ACC112 (cell line): ENCODE data around the gene SORCS1.

ENCODE experiments used
- H2AFZ ChIP-seq: fragments of 200-600 bp; sonication (generic); one replicate; pipeline ENCODE4 v1.6.0; 2017; ENCODE audit warnings: antibody characterized with exemption, low read length; ENCODE audit not compliant: unreplicated experiment
- H3K27ac ChIP-seq: fragments of 200-600 bp; sonication (generic); 2 replicates; pipeline ENCODE4 v1.5.1; 2014; ENCODE audit warnings: low read depth, mild to moderate bottlenecking, antibody characterized with exemption, low read length, moderate library complexity
- H3K27me3 ChIP-seq: fragments of 200-600 bp; sonication (generic); 2 replicates; pipeline ENCODE4 v1.6.1; 2014; ENCODE audit warnings: mild to moderate bottlenecking, antibody characterized with exemption, low read length, moderate library complexity, mixed read lengths; ENCODE audit not compliant: insufficient read depth
- H3K36me3 ChIP-seq: fragments of 200-600 bp; sonication (generic); 2 replicates; pipeline ENCODE4 v1.6.1; 2016; ENCODE audit warnings: mild to moderate bottlenecking, antibody characterized with exemption, low read length, moderate library complexity, mixed read lengths; ENCODE audit not compliant: insufficient read depth
- H3K4me1 ChIP-seq: fragments of 200-600 bp; sonication (generic); one replicate; pipeline ENCODE4 v1.6.1; 2016; ENCODE audit warnings: low read length, mixed read lengths; ENCODE audit not compliant: insufficient read depth, unreplicated experiment, control insufficient read depth
- H3K4me3 ChIP-seq: fragments of 200-600 bp; sonication (generic); 2 replicates; pipeline ENCODE4 v1.5.1; 2014; ENCODE audit warnings: mild to moderate bottlenecking, low read depth, low read length
- H3K79me2 ChIP-seq: fragments of 200-600 bp; sonication (generic); one replicate; pipeline ENCODE4 v1.6.0; 2016; ENCODE audit warnings: low read length; ENCODE audit not compliant: control insufficient read depth, unreplicated experiment, insufficient read depth

The SORCS1 gene

DNA sequence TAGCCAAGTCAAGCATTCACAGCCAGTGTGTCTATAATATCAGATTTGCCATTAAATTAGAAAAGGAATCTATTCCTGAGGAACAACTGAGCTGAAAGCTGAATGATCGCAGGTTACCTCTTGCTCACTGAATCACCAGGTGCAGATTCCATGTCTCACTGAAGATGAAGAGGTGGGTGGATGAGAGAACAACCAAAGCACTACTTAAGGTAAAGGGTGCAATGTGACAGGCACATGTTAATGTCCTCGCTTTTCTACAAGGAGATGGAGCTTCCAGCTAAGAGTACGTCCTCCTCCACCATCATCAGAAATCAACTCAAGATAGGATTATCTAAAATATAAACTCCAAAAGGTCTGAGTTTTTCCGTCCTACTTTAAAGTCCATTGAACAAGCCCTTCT is 4.6 kb downstream of the SORCS1 start:
- Histone ChIP-seq H3K79me2 (no peaks in the 10 kb centered on the region), H3K4me1 (no peaks in the 10 kb centered on the region), H3K27ac (no peak overlapping the region), H3K36me3 (no peaks in the 10 kb centered on the region), H2AFZ (no peak overlapping the region), H3K4me3 (no peak overlapping the region), H3K27me3 (peaks cover 21% of the 10 kb centered on the region)

DNA sequence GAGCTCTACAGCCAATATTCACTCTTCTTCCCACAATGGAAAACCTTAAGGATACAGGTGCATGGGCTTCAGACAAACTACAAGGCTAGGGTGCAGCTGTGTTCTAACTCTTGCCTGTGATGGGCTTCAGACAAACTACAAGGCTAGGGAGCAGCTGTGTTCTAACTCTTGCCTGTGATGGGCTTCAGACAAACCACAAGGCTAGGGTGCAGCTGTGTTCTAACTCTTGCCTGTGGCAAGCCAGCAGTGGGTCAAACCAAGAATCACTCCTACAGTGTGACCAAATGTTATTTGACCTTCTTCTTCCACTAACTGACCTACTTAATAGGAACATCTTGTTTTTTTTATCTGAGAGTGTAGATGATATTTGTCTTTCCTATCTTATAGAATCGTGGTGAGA is 7.4 kb downstream of the SORCS1 start:
- no peak overlapping the region for H3K27ac ChIP-seq
- no peaks in the 10 kb centered on the region for H3K27me3 ChIP-seq
- no peaks in the 10 kb centered on the region for H3K4me1 ChIP-seq
- H3K36me3 ChIP-seq = no peaks in the 10 kb centered on the region
- no peaks in the 10 kb centered on the region for H3K79me2 ChIP-seq
- no peak overlapping the region for H3K4me3 ChIP-seq
- no peak overlapping the region for H2AFZ ChIP-seq

DNA sequence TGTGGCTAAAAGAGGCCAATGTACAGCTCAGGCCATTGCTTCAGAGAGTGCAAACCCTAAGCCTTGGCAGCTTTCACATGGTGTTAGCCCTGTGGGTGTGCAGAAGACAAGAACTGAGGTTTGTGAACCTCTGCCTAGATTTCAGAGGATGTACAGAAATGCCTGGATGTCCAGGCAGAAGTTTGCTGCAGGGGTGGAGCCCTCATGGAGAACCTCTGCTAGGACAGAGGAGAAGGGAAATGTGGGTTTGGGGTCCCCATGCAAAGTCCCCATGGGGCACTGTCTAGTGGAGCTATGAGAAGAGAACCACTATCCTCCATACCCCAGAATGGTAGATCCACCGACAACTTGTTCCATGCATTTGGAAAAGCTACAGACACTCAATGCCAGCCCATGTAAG is 12.4 kb downstream of the SORCS1 start:
- Histone ChIP-seq H3K79me2 (no peaks in the 10 kb centered on the region), H3K27me3 (no peaks in the 10 kb centered on the region), H3K36me3 (no peaks in the 10 kb centered on the region), H2AFZ (no peak overlapping the region), H3K4me1 (no peaks in the 10 kb centered on the region), H3K27ac (no peak overlapping the region), H3K4me3 (no peak overlapping the region)

DNA sequence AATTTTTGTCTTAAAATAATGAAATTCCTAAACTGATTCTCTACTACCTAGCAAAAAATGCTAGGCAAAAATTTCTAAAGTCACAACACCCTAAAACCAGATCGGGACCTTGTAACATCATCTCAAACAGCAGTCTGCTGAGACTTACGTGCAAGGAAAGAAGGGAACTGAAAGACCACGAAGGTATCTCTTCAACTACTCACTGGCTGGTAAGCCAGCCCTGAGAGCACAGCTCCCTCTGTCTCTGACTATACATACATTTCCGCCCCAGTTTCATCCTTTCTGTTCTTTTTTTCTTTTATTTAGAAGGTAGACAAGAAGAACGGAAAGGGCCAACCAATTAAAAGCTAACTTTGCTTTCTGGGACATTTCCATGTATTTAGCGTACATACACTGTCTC is 15.6 kb downstream of the SORCS1 start:
- no peak overlapping the region for H3K4me3 ChIP-seq

DNA sequence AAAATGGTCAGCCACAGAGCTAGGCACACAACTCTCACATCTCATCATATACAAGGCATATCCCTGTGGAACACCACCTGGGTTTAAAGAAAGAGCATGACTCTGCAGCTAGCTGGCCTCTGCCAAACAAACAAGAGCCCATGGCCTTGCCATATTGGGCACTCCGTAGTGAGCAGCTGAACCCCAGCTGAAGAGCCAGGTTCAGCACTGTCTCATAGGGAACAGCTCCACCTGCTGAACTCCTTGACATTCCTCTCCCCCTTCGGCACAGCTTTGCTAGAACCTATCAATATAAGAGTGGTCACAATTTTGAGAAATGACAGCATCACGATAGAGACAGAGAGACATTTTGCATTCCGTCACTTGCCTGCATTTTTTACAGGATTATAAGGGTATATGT is 20.0 kb downstream of the SORCS1 start:
- H3K27me3 ChIP-seq = no peaks in the 10 kb centered on the region
- no peak overlapping the region for H3K27ac ChIP-seq
- no peaks in the 10 kb centered on the region for H3K36me3 ChIP-seq
- no peak overlapping the region for H3K4me3 ChIP-seq
- no peaks in the 10 kb centered on the region for H3K4me1 ChIP-seq
- no peak overlapping the region for H2AFZ ChIP-seq
- H3K79me2 ChIP-seq = no peaks in the 10 kb centered on the region

More for the DNA sequence above, 15.6 kb downstream of the SORCS1 start:
- Histone ChIP-seq H3K79me2 (no peaks in the 10 kb centered on the region), H2AFZ (no peak overlapping the region), H3K27ac (no peak overlapping the region), H3K4me1 (no peaks in the 10 kb centered on the region), H3K27me3 (no peaks in the 10 kb centered on the region), H3K36me3 (no peaks in the 10 kb centered on the region)

DNA sequence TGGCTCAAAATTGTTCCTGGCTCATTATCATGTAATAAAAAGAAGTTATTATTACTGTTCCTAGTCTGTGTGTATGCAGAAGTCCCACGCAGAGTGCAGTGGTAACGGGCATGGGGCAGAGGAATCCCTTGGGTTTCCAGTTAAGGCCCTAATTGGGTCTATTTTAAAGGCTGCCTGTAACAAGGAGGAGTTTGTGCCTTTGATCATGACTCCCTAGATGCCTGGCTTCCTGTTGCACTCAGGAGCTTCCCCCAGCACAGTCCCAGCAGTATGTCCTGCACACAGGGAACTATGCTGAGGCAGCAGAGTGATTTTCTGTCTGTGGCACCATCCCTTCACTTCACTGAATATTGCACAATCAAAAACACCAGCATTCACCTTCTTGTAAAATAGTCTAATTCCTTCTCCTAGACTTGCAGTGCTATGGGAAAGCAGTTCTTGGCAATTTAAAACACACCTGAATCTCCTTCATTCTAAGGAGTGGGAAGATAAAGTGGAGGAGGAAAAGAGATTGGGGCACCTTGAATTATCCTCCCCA is 22.9 kb downstream of the SORCS1 start:
- H3K79me2 ChIP-seq = no peaks in the 10 kb centered on the region
- H3K4me1 ChIP-seq = no peaks in the 10 kb centered on the region
- H3K27ac ChIP-seq = no peak overlapping the region
- no peaks in the 10 kb centered on the region for H3K27me3 ChIP-seq
- H2AFZ ChIP-seq = no peak overlapping the region
- H3K36me3 ChIP-seq = no peaks in the 10 kb centered on the region
- no peak overlapping the region for H3K4me3 ChIP-seq

DNA sequence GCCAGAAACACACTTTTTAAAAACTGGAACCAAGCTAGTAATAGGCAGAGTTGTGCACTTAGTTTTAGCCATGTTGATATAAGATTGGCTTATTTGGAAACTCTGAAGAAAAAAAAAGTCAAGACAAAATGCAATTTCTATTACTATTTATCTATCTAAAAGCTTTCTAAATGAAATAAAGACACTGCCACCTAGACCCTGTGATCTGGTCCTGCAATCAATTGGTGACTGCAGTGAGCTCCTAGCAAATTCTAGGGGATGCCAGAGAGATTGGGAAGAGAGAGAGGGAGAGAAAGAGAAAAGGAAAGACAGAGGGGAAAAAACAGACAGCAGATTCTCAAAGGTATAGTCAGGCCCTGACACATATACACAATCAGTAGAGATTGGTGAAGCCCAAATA is 25.3 kb downstream of the SORCS1 start:
- Histone ChIP-seq H3K27ac (no peak overlapping the region), H3K4me1 (no peaks in the 10 kb centered on the region), H3K79me2 (no peaks in the 10 kb centered on the region), H3K27me3 (no peaks in the 10 kb centered on the region), H3K36me3 (no peaks in the 10 kb centered on the region), H2AFZ (no peak overlapping the region), H3K4me3 (no peak overlapping the region)

DNA sequence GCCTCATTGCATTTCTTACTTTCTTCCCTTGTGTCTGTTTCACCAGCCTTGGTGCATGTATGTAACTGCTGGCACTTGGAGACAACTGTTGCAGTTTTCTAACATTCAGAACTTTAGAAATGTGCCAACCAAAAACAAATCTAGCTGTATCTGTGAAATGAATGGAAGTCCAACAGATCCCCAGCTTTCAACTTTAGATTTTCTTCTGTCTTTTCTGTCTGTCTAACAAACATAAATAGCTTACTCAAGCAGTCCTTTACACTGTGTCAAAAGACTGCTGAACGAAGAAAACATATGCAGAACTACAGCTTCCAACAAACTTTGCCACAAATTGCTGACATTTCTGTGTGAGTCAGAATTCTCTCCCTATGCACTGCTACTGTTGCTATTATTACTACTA is 30.9 kb downstream of the SORCS1 start:
- Histone ChIP-seq H3K79me2 (no peaks in the 10 kb centered on the region), H2AFZ (no peak overlapping the region), H3K27me3 (no peaks in the 10 kb centered on the region), H3K4me1 (no peaks in the 10 kb centered on the region), H3K27ac (no peak overlapping the region), H3K36me3 (no peaks in the 10 kb centered on the region), H3K4me3 (no peak overlapping the region)

DNA sequence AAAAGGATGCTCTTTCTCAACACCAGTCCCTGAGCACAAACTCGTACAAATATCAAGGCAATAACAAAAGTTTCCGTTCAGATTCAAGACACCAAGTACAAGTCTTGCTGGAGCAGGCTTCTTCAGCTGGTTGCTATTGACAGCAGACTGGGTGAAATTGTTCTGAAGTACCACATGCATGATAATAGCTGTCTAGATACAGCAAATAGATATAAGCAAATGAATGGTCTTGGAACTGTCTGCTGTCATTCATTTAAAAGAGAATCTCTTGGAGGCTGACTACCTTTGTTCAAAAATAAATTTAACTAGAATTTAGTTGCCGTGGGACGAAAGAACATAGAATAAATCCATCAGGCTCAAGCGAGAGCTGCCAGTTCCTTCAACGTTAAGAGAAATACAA is 35.5 kb downstream of the SORCS1 start:
- H3K27ac ChIP-seq = no peak overlapping the region
- H3K36me3 ChIP-seq = no peaks in the 10 kb centered on the region
- H3K79me2 ChIP-seq = no peaks in the 10 kb centered on the region
- no peak overlapping the region for H2AFZ ChIP-seq
- no peaks in the 10 kb centered on the region for H3K4me1 ChIP-seq
- no peak overlapping the region for H3K4me3 ChIP-seq
- H3K27me3 ChIP-seq = no peaks in the 10 kb centered on the region

DNA sequence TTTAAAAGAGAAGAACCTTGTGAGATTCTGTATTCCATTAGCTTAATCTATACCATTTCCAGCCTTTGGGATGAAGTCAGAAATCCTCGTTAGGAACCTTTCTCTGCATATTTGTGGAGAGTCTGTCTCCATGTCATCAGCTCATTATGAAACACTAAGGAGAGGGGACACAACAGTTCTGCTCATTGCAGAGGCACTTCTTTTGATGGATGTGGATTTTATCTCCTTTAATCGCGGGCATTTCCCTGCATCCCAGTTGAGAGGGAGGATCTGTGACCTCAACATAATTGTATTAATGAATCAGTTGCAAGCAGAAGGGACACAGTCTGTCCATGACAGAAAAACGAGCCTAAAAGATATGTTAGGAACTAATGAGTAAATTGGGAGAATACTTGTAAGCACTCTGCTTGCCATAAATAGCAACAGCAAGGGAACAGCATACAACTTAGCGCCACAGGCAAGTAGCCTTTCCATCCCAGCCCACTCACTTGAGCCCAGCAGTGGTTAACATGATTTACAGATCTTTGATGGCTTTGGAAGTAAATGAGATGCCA is 37.9 kb downstream of the SORCS1 start:
- Histone ChIP-seq H3K36me3 (no peaks in the 10 kb centered on the region), H3K4me3 (no peak overlapping the region), H3K79me2 (no peaks in the 10 kb centered on the region), H3K27me3 (no peaks in the 10 kb centered on the region), H2AFZ (no peak overlapping the region), H3K27ac (no peak overlapping the region), H3K4me1 (no peaks in the 10 kb centered on the region)

DNA sequence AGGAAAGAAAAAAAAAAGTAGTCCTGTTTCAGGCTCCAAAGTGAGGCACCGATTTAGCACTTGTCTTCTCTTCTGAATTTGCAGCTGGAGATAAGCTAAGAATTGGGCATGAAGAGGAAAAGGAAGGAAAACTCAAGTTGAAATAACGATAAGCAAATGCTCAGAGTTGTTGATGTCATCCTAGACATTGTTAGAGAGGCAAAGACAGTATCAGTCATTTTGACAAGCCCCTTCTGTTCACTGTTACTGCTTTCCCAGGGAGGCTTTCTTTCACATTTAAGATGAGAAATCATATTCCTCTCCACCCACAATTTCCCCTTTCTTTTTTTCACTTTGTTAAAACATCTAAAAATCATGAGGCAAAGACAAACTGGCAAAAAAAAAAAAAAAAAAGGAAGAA is 41.8 kb downstream of the SORCS1 start:
- H3K36me3 ChIP-seq = no peaks in the 10 kb centered on the region
- H3K27me3 ChIP-seq = no peaks in the 10 kb centered on the region
- H3K4me1 ChIP-seq = no peaks in the 10 kb centered on the region
- H3K27ac ChIP-seq = no peak overlapping the region
- H2AFZ ChIP-seq = no peak overlapping the region
- no peak overlapping the region for H3K4me3 ChIP-seq
- H3K79me2 ChIP-seq = no peaks in the 10 kb centered on the region
